Measurements from ENCODE around the gene C19orf25.

DNA sequence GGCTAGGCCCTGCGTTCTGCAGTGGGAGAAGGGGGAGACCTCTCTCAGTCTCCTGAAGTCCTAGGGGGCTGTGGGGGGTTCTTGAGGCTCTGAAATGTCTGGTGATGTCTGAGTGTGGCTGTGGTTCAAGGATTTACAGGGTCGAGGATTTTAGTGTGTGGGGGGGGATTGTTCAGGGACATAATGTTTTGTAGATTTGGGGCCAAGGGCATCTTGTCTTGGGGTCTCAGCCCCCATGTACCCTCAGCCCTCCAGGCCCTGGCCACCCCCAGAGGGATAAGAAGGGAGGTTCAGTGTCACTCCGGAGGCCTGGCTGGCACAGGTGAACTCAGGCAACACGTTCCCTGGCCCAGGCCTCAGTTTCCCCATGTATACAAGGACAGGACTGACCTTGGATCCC is 31.5 kb downstream of the C19orf25 start:
- TF ChIP-seq RAD21 (IDR thresholded peaks at IDR 0.05; ENCODE audit: low read depth) (no peak), EP300 (IDR thresholded peaks at IDR 0.05; ENCODE audit: borderline replicate concordance) (no peak), FOXM1 (IDR thresholded peaks at IDR 0.05; ENCODE audit: borderline replicate concordance, low read depth) (no peak), CREB1 (IDR thresholded peaks at IDR 0.05; ENCODE audit: low read depth) (no peak), TAF1 (IDR thresholded peaks at IDR 0.05; ENCODE audit: low read depth) (no peak), YY1 (IDR thresholded peaks at IDR 0.05; ENCODE audit: low read depth) (no peak), CEBPB (IDR thresholded peaks at IDR 0.05) (no peak), ZBTB7A (IDR thresholded peaks at IDR 0.05; ENCODE audit: low read depth) (no peak), EGR1 (IDR thresholded peaks at IDR 0.05) (no peak), TEAD4 (IDR thresholded peaks at IDR 0.05) (no peak), NFIC (IDR thresholded peaks at IDR 0.05) (no peak)
- TF ChIP-seq, protein P1, sequence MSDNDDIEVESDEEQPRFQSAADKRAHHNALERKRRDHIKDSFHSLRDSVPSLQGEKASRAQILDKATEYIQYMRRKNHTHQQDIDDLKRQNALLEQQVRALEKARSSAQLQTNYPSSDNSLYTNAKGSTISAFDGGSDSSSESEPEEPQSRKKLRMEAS (IDR thresholded peaks at IDR 0.05) = no peak
- TF ChIP-seq, protein P2, sequence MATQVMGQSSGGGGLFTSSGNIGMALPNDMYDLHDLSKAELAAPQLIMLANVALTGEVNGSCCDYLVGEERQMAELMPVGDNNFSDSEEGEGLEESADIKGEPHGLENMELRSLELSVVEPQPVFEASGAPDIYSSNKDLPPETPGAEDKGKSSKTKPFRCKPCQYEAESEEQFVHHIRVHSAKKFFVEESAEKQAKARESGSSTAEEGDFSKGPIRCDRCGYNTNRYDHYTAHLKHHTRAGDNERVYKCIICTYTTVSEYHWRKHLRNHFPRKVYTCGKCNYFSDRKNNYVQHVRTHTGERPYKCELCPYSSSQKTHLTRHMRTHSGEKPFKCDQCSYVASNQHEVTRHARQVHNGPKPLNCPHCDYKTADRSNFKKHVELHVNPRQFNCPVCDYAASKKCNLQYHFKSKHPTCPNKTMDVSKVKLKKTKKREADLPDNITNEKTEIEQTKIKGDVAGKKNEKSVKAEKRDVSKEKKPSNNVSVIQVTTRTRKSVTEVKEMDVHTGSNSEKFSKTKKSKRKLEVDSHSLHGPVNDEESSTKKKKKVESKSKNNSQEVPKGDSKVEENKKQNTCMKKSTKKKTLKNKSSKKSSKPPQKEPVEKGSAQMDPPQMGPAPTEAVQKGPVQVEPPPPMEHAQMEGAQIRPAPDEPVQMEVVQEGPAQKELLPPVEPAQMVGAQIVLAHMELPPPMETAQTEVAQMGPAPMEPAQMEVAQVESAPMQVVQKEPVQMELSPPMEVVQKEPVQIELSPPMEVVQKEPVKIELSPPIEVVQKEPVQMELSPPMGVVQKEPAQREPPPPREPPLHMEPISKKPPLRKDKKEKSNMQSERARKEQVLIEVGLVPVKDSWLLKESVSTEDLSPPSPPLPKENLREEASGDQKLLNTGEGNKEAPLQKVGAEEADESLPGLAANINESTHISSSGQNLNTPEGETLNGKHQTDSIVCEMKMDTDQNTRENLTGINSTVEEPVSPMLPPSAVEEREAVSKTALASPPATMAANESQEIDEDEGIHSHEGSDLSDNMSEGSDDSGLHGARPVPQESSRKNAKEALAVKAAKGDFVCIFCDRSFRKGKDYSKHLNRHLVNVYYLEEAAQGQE (IDR thresholded peaks at IDR 0.05; ENCODE audit: low read depth) = no peak
- TF ChIP-seq, protein P3, sequence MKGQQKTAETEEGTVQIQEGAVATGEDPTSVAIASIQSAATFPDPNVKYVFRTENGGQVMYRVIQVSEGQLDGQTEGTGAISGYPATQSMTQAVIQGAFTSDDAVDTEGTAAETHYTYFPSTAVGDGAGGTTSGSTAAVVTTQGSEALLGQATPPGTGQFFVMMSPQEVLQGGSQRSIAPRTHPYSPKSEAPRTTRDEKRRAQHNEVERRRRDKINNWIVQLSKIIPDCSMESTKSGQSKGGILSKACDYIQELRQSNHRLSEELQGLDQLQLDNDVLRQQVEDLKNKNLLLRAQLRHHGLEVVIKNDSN (IDR thresholded peaks at IDR 0.05) = no peak
